ENCODE data around the gene ADPRM. TPM values are rescaled to one million over a fixed set of nuclear protein-coding genes. Genes with fewer than 3 reads are reported as not detected.

ADPRM gene
- total RNA-seq, 2 experiments from 2014 or later: 34.2 to 35.0 TPM

GRCh38 chr17:10745231-10745630 lies 47.8 kb downstream of the ADPRM start:
- CTCF ChIA-PET: no interaction called here
- TF ChIP-seq, protein P1, sequence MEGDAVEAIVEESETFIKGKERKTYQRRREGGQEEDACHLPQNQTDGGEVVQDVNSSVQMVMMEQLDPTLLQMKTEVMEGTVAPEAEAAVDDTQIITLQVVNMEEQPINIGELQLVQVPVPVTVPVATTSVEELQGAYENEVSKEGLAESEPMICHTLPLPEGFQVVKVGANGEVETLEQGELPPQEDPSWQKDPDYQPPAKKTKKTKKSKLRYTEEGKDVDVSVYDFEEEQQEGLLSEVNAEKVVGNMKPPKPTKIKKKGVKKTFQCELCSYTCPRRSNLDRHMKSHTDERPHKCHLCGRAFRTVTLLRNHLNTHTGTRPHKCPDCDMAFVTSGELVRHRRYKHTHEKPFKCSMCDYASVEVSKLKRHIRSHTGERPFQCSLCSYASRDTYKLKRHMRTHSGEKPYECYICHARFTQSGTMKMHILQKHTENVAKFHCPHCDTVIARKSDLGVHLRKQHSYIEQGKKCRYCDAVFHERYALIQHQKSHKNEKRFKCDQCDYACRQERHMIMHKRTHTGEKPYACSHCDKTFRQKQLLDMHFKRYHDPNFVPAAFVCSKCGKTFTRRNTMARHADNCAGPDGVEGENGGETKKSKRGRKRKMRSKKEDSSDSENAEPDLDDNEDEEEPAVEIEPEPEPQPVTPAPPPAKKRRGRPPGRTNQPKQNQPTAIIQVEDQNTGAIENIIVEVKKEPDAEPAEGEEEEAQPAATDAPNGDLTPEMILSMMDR (IDR thresholded peaks at IDR 0.05): no peak
- Mint-ChIP-seq H3K4me1 (ENCODE audit: low read depth) (peaks cover 19% of the 10 kb centered on the region), H3K9me3 (no peaks in the 10 kb centered on the region), H3K4me3 (no peak overlapping the region), H3K27me3 (peaks cover 4% of the 10 kb centered on the region), H3K36me3 (ENCODE audit: low read depth) (no peaks in the 10 kb centered on the region), H3K27ac (no peak overlapping the region)
- Histone ChIP-seq H3K27me3 (ENCODE audit: control insufficient read depth in 1 of 2, insufficient read depth in 2 of 2, low read length in 2 of 2) (no peaks in the 10 kb centered on the region), H3K27ac (ENCODE audit: low read depth in 1 of 2, low read length in 2 of 2) (no peak overlapping the region), H3K4me1 (ENCODE audit: insufficient read depth, low read length) (peaks cover 4% of the 10 kb centered on the region), H3K36me3 (ENCODE audit: insufficient read depth, low read length) (no peaks in the 10 kb centered on the region), H3K9me3 (ENCODE audit: control insufficient read depth in 1 of 2, insufficient read depth in 1 of 2, low read length in 2 of 2) (no peaks in the 10 kb centered on the region), H3K4me3 (ENCODE audit: low read length) (no peak overlapping the region)
- no peak for DNase-seq
- ATAC-seq (ENCODE audit: poor library complexity): no peak
- POLR2A ChIA-PET: interaction anchor here (0.6 to 1.2 kb wide), 2 partner anchors 45 to 46 kb away, joined by 3 read pairs; no protein-coding TSS in a partner anchor
- intact Hi-C loops (cut with DNase I, micrococcal nuclease): no loop called here

GRCh38 chr17:10748531-10749181 lies 51.3 kb downstream of the ADPRM start:
- H3K27ac Mint-ChIP-seq: no peak overlapping the region
- Histone ChIP-seq H3K36me3 (ENCODE audit: insufficient read depth, low read length) (no peaks in the 10 kb centered on the region), H3K4me3 (ENCODE audit: low read length) (no peak overlapping the region), H3K27me3 (ENCODE audit: control insufficient read depth in 1 of 2, insufficient read depth in 2 of 2, low read length in 2 of 2) (no peaks in the 10 kb centered on the region), H3K9me3 (ENCODE audit: control insufficient read depth in 1 of 2, insufficient read depth in 1 of 2, low read length in 2 of 2) (no peaks in the 10 kb centered on the region), H3K4me1 (ENCODE audit: insufficient read depth, low read length) (peaks cover 4% of the 10 kb centered on the region), H3K27ac (ENCODE audit: low read depth in 1 of 2, low read length in 2 of 2) (no peak overlapping the region)
- H3K4me3 Mint-ChIP-seq: no peak overlapping the region
- ATAC-seq (ENCODE audit: poor library complexity): no peak
- DNase-seq: no peak
- POLR2A ChIA-PET: no interaction called here
- H3K9me3 Mint-ChIP-seq: no peaks in the 10 kb centered on the region
- intact Hi-C loops (cut with DNase I, micrococcal nuclease): no loop called here
- TF ChIP-seq, protein P1 (IDR thresholded peaks at IDR 0.05): no peak
- CTCF ChIA-PET: no interaction called here
- no peaks in the 10 kb centered on the region for H3K36me3 Mint-ChIP-seq (ENCODE audit: low read depth)
- peaks cover 19% of the 10 kb centered on the region for H3K4me1 Mint-ChIP-seq (ENCODE audit: low read depth)
- H3K27me3 Mint-ChIP-seq: peaks cover 4% of the 10 kb centered on the region

DNA sequence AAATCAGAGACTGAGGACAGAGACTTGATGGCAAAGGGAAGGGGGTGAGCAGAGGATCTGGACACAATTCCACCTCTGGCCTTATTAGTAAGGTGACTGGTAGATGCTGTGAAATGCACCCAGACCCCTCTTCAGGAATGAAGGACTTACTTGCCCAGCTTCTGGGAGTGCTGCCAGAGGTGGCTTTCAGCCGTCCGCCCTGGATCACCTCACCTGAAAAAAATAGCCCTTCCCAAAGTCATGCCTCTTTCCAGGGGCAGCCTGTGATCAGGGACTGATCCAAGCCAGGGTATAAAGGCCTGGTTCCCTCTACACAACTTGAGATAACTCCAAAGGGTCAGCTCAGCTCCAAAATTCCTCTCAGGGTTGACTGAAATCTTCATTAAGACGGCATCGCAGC lies 52.8 kb downstream of the ADPRM start:
- H3K27ac ChIP-seq (ENCODE audit: low read depth in 1 of 2, low read length in 2 of 2): no peak overlapping the region
- CTCF ChIA-PET: no interaction called here

More for the DNA sequence above, 52.8 kb downstream of the ADPRM start:
- no peak overlapping the region for H3K4me3 ChIP-seq (ENCODE audit: low read length)
- no peaks in the 10 kb centered on the region for H3K36me3 ChIP-seq (ENCODE audit: insufficient read depth, low read length)
- Mint-ChIP-seq H3K4me1 (ENCODE audit: low read depth) (peaks cover 5% of the 10 kb centered on the region), H3K36me3 (ENCODE audit: low read depth) (no peaks in the 10 kb centered on the region), H3K27me3 (peaks cover 4% of the 10 kb centered on the region), H3K27ac (no peak overlapping the region), H3K4me3 (no peak overlapping the region), H3K9me3 (no peaks in the 10 kb centered on the region)
- intact Hi-C loops (cut with DNase I, micrococcal nuclease): no loop called here
- TF ChIP-seq, protein P1 (IDR thresholded peaks at IDR 0.05): no peak
- H3K27me3 ChIP-seq (ENCODE audit: control insufficient read depth in 1 of 2, insufficient read depth in 2 of 2, low read length in 2 of 2): no peaks in the 10 kb centered on the region
- no peaks in the 10 kb centered on the region for H3K4me1 ChIP-seq (ENCODE audit: insufficient read depth, low read length)
- DNase-seq (no peak), ATAC-seq (ENCODE audit: poor library complexity) (no peak)
- H3K9me3 ChIP-seq (ENCODE audit: control insufficient read depth in 1 of 2, insufficient read depth in 1 of 2, low read length in 2 of 2): no peaks in the 10 kb centered on the region
- POLR2A ChIA-PET: no interaction called here

Measured in CD4-positive, alpha-beta T cell (primary cell).